Retinal pigment epithelial cell (primary cell): ENCODE data around the gene SRBD1.

Source experiments
- DNase-seq: peaks from one replicate; pipeline ENCODE4 v3.0.0-alpha.2; 2010; ENCODE audit warnings: low read depth
- H3K4me3 ChIP-seq: 2 replicates; pipeline ENCODE4 v1.5.1; 2011; ENCODE audit warnings: mild to moderate bottlenecking, low read length, control low read depth, moderate library complexity
- CTCF ChIP-seq: conservative IDR thresholded peaks from 2 replicates; pipeline ENCODE4 v1.5.1; 2011; ENCODE audit warnings: low read depth, low read length, control low read depth, inconsistent platforms

The SRBD1 gene

DNA sequence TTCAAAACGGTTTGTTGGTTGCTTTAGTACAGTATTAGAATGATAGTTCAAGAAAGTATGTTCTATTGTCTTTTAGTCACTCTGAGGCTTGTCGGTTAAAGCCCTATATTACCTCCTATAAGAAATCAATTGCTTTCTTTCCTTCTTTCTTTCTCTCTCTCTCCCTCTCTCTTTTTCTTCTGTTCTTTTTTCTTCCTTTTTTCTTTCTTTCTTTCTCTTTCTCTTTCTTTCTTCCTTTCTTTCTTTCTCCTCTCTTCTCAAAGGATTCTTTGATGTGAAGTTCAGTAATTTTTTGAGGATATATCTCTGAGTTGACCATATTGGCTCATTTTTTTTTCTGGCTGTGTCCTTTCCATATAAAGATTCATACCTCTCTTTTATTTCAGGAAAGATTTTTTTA is 249.4 kb downstream of the SRBD1 start:
- TF ChIP-seq CTCF: no peak
- DNase-seq: no peak
- H3K4me3 ChIP-seq: no peak overlapping the region

DNA sequence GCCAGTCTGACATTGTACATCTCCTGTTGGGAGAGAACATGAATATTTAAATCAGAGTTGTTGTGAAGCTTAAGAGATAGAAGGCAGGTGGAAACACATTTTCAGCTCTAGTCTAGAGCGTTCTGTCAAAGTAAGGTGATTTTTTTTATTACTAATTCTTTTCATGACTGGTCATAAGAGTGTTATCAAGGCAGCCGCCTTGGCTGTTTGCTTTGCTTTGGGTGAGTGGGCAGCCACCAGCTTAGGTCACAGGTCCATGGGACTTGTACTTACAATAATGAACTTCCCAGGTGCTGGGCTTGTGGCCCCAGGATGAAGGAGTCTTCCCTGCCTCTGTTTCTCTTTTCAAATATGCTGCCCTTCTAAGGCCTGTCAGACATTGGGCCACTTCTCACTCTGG is 256.3 kb downstream of the SRBD1 start:
- H3K4me3 ChIP-seq: no peak overlapping the region
- DNase-seq: no peak
- no peak for TF ChIP-seq CTCF

DNA sequence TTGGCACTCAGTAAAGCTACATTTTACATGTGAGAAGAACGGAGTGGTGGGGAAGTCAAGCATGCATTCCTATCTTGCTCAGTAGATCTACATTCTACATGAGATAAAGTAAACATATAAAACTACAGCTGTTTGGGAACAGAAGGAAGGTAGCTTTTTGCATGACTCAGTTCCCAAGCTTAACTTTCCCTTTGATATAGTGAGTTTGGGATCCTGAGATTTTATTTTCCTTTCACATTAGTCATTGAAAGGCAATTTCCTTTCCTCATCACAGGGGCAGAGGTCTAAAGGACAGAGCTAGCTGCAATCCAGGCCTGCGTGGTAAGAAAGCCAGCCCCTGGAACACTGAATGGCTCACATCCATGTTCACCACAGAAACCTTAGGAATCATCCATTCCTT is 257.2 kb downstream of the SRBD1 start:
- TF ChIP-seq CTCF: no peak
- peak; percentile 30 for DNase-seq

DNA sequence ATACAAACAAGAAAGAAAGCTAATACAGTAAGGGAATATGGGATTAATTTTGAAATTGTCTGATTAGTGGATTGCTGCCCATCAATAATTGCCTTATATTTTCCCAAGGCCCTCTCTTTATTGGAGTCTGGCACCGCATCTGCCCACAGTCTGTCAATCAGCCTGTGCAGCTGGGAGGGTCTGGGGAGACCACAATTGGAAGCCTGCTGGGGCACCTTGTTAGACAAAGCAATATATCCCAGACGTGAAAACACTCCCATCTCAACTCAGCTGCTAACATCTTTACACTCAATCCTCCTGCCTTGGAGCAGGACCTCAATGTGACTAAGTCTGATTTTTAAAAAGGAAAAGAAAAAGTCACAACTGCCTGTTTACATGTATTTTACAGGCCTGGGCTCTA is 258.6 kb downstream of the SRBD1 start:
- DNase-seq: no peak
- no peak overlapping the region for H3K4me3 ChIP-seq
- TF ChIP-seq CTCF: no peak

More for the DNA sequence above, 257.2 kb downstream of the SRBD1 start:
- H3K4me3 ChIP-seq: no peak overlapping the region

DNA sequence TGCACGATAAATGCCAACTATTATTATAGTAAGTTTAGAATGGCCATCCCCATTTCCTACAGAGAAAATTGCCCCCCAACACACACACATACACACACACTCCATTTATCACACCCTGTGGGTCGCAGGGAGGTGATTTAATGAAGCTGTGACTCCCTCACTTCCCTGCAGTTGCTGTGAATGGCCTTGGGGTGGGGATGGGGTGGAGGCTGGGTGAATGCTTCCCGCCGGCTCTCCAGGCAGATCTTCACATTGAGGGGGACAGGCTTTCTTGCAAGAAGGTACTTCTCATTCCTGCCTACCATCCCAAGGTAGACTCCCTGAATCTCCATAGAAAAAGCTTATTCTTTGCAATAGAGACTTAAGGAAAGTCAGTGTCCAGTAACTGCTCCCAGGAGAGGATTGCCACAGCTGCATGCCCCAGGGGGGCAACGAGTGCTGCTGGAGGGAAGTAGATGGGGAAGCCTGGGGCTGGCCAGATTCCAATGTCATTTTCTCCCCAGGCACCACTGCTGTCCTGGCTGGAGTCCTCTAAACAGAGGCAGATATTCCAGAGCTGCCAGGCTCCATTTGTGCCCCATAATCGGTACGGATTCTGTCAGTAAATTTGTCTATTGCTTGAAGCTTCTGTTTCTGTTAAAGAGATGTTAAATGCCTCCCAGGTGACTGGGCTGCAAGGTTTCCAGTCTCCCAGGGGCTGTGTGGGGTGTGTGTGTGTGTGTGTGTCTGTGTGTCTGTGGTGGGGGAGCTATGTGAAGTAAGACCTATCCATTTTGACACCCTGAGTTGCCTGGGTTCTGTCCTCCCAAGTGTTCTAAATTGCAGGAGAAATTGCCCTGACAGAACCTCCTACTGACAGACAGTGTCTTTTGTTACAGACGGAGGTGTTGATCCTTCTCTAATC is 265.5 kb downstream of the SRBD1 start:
- no peak for DNase-seq
- H3K4me3 ChIP-seq: no peak overlapping the region
- no peak for TF ChIP-seq CTCF

DNA sequence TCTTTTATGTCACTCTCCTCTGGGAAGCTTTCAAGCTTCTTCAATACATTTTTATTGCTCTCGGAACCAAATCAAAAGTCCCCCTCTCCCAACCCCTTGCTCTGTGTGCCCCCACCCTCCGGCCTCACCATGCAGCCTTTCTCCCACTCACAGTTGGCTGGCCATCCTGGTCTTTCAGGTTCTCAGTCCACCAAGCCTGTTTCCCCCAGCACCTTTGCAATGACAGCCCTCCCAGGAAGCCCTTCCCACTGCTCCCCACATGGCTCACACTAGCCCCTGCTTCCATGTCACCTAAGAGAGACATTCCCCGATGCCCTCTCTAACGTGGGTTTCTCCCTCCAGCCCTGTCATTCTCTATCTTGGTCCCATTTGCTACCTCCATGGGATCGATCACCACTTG is 266.6 kb downstream of the SRBD1 start:
- DNase-seq: no peak
- no peak overlapping the region for H3K4me3 ChIP-seq
- no peak for TF ChIP-seq CTCF

DNA sequence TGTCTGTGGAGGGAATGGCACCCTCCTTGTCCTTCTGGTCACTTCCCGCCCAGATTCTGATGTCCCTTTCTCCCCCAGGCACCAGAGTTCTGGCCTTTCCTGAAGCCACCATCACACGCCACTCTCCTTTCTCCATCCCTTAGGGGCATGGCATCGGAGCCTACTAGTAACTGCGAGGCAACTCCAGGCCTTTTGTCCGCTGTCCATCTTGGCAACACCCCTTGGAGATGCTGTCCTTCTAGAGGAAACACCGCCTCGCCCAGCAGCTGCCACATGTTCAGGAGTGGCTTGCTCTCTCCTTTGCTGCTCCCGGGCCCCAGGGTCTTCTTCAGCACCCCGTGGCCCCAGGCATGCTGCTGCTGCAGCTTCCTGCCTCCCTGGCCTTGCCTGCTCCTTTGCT is 267.0 kb downstream of the SRBD1 start:
- H3K4me3 ChIP-seq: no peak overlapping the region
- no peak for DNase-seq
- no peak for TF ChIP-seq CTCF
